ENCODE results near the gene SLC25A51.

The SLC25A51 gene

GRCh38 chr9:37903647-37904444, at the start of gene SLC25A51:
TSS of gene SLC25A51 (minus strand) at chr9:37904127. CDS start at chr9:37888550, 15,577 bp downstream.
- peak; percentile 94 for TF ChIP-seq CTCF (IDR thresholded peaks at IDR 0.05; ENCODE audit: insufficient read depth, low read length, poor library complexity, severe bottlenecking)
- TF ChIP-seq EZH2phosphoT487 (conservative IDR thresholded peaks at IDR 0.05; ENCODE audit: low read length) = no peak
- Histone ChIP-seq H3K4me2 (ENCODE audit: low read depth, low read length, poor library complexity, severe bottlenecking) (peak within 1 kb of the TSS; percentile 85), H3K9ac (ENCODE audit: low read length) (peak within 1 kb of the TSS; percentile 79), H4K20me1 (ENCODE audit: low read depth, low read length) (no peaks in the 10 kb centered on the region), H3K79me2 (ENCODE audit: insufficient read depth, low read length) (peaks cover 21% of the 10 kb centered on the region), H3K4me3 (ENCODE audit: insufficient read depth, low read length, poor library complexity, severe bottlenecking) (peak within 1 kb of the TSS; percentile 86), H3K9me3 (ENCODE audit: insufficient read depth, low read length) (no peaks in the 10 kb centered on the region), H3K27me3 (ENCODE audit: low read length) (no peaks in the 10 kb centered on the region), H3F3A (ENCODE audit: insufficient read depth) (no peaks in the 10 kb centered on the region), H2AFZ (ENCODE audit: low read depth, low read length, severe bottlenecking) (peak within 1 kb of the TSS; percentile 82), H3K9me2 (replicated peaks; ENCODE audit: insufficient read depth, low read length) (no peaks in the 10 kb centered on the region), H3K27ac (ENCODE audit: low read depth, low read length) (peak within 1 kb of the TSS; percentile 63), H3K36me3 (ENCODE audit: low read length) (no peaks in the 10 kb centered on the region; the same call in 1 of the 2 replicates)

- no peaks in the 10 kb centered on the region for H3K79me2 ChIP-seq (ENCODE audit: insufficient read depth, low read length)
- no peak overlapping the region for H2AFZ ChIP-seq (ENCODE audit: low read depth, low read length, severe bottlenecking)
- no peaks in the 10 kb centered on the region for H3F3A ChIP-seq (ENCODE audit: insufficient read depth)
- H3K4me2 ChIP-seq (ENCODE audit: low read depth, low read length, poor library complexity, severe bottlenecking) = no peak overlapping the region
- no peaks in the 10 kb centered on the region for H4K20me1 ChIP-seq (ENCODE audit: low read depth, low read length)
- no peak overlapping the region for H3K4me3 ChIP-seq (ENCODE audit: insufficient read depth, low read length, poor library complexity, severe bottlenecking)
- H3K27me3 ChIP-seq (ENCODE audit: low read length) = no peaks in the 10 kb centered on the region
- H3K9me3 ChIP-seq (ENCODE audit: insufficient read depth, low read length) = no peaks in the 10 kb centered on the region
- no peak overlapping the region for H3K9ac ChIP-seq (ENCODE audit: low read length)
- no peaks in the 10 kb centered on the region for H3K9me2 ChIP-seq (replicated peaks; ENCODE audit: insufficient read depth, low read length)
- H3K27ac ChIP-seq (ENCODE audit: low read depth, low read length) = no peak overlapping the region
- H3K36me3 ChIP-seq (ENCODE audit: low read length) = no peaks in the 10 kb centered on the region
- TF ChIP-seq EZH2phosphoT487 (conservative IDR thresholded peaks at IDR 0.05; ENCODE audit: low read length) (no peak), CTCF (IDR thresholded peaks at IDR 0.05; ENCODE audit: insufficient read depth, low read length, poor library complexity, severe bottlenecking) (no peak)
These were observed 49.4 kb upstream of the SLC25A51 start for GRCh38 chr9:37953206-37953774.

GRCh38 chr9:37952731-37953130, 48.8 kb upstream of the SLC25A51 start:
- H3K27ac ChIP-seq (ENCODE audit: low read depth, low read length) = no peak overlapping the region

More at GRCh38 chr9:37952731-37953130, 48.8 kb upstream of the SLC25A51 start:
- Histone ChIP-seq H3K9me3 (ENCODE audit: insufficient read depth, low read length) (no peaks in the 10 kb centered on the region), H2AFZ (ENCODE audit: low read depth, low read length, severe bottlenecking) (no peak overlapping the region), H4K20me1 (ENCODE audit: low read depth, low read length) (no peaks in the 10 kb centered on the region), H3F3A (ENCODE audit: insufficient read depth) (no peaks in the 10 kb centered on the region), H3K36me3 (ENCODE audit: low read length) (no peaks in the 10 kb centered on the region), H3K79me2 (ENCODE audit: insufficient read depth, low read length) (no peaks in the 10 kb centered on the region), H3K4me2 (ENCODE audit: low read depth, low read length, poor library complexity, severe bottlenecking) (no peak overlapping the region), H3K4me3 (ENCODE audit: insufficient read depth, low read length, poor library complexity, severe bottlenecking) (no peak overlapping the region), H3K27me3 (ENCODE audit: low read length) (no peaks in the 10 kb centered on the region), H3K9ac (ENCODE audit: low read length) (no peak overlapping the region), H3K9me2 (replicated peaks; ENCODE audit: insufficient read depth, low read length) (no peaks in the 10 kb centered on the region)
- TF ChIP-seq EZH2phosphoT487 (conservative IDR thresholded peaks at IDR 0.05; ENCODE audit: low read length) (no peak), CTCF (IDR thresholded peaks at IDR 0.05; ENCODE audit: insufficient read depth, low read length, poor library complexity, severe bottlenecking) (no peak)

Data from SU-DHL-6 (cell line).